ENCODE measurements around the gene SLC6A13.

The SLC6A13 gene

DNA sequence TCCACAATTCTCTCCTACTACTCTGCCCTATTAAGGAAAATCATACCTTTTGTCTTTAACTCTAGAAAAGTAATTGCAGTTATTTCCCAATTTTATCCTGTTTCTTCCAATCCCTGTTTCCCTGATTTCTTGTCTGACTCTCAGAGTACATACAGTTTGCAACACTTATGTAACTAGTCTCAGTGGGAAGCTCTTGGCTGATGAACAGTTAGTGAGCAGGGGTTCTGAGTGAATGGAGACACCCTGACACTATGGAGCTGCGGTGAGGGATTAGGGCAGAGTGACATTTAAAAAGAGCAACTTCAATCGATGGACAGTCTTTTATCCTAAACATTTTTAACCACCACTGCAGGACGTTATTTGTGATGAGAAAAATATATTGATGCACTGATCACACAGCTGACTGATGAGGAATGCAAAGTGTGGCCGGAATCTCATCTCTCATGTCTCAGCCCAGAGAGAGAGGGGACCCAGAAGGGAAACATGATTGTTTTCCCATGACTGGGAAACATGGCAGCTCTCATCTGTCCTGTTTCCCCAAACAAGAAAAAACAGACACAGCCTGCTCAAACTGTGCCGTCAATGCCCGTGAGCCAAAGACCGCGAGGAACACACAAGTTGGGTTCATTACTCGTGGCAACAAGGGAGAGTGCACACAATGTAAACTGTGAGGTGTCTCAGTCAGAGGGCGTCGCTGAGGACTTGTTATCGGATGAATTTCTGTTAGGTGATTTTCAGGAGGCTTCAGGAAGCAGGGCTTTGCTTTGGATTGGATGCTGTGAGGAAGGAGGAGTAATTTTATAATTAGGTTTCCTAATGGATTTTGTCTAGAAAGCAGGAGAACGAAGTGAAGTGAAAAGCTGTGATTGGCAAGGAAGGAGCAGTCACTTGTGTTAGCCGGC, 5.2 kb upstream of the SLC6A13 start:
- H2AFZ ChIP-seq (ENCODE audit: low read depth) = no peak overlapping the region
- no peak overlapping the region for H3K4me3 ChIP-seq (IDR thresholded peaks at IDR 0.05; ENCODE audit: insufficient read depth, low read depth, low read length)
- no peaks in the 10 kb centered on the region for H3K79me2 ChIP-seq (ENCODE audit: insufficient read depth, low read depth)
- TF ChIP-seq, protein P1, sequence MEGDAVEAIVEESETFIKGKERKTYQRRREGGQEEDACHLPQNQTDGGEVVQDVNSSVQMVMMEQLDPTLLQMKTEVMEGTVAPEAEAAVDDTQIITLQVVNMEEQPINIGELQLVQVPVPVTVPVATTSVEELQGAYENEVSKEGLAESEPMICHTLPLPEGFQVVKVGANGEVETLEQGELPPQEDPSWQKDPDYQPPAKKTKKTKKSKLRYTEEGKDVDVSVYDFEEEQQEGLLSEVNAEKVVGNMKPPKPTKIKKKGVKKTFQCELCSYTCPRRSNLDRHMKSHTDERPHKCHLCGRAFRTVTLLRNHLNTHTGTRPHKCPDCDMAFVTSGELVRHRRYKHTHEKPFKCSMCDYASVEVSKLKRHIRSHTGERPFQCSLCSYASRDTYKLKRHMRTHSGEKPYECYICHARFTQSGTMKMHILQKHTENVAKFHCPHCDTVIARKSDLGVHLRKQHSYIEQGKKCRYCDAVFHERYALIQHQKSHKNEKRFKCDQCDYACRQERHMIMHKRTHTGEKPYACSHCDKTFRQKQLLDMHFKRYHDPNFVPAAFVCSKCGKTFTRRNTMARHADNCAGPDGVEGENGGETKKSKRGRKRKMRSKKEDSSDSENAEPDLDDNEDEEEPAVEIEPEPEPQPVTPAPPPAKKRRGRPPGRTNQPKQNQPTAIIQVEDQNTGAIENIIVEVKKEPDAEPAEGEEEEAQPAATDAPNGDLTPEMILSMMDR (conservative IDR thresholded peaks at IDR 0.05; ENCODE audit: low read depth, low read length) = no peak
- H3K27ac ChIP-seq = no peak overlapping the region
- H3K9ac ChIP-seq = no peak overlapping the region
- no peak overlapping the region for H3K4me2 ChIP-seq
- no peaks in the 10 kb centered on the region for H4K20me1 ChIP-seq (ENCODE audit: insufficient read depth)
- H3K4me1 ChIP-seq (ENCODE audit: low read depth, poor library complexity, severe bottlenecking) = no peaks in the 10 kb centered on the region
- no peaks in the 10 kb centered on the region for H3K36me3 ChIP-seq (ENCODE audit: insufficient read depth)
- no peaks in the 10 kb centered on the region for H3K27me3 ChIP-seq (ENCODE audit: insufficient read depth, low read depth)

DNA sequence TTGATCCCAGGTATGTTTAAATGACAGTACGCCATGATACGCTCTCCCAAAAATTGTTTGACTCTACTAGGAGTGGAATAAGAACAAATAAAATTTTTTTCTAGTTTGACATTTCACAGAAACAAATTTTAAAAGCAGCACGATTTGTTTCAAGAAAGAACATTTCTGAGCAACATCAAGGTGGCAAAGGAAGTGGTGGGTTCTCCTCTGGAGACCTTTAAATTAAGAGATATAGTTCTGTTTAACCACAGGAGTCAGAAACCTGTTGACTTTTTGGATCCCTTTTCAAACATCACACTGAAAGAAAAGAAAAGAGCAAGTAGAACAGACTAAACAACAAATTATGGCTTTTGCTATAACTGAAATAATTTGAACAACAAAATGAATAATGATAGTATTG, 2.5 kb upstream of the SLC6A13 start:
- Histone ChIP-seq H3K4me1 (ENCODE audit: low read depth, poor library complexity, severe bottlenecking) (no peaks in the 10 kb centered on the region), H2AFZ (ENCODE audit: low read depth) (no peak overlapping the region), H3K27me3 (ENCODE audit: insufficient read depth, low read depth) (no peaks in the 10 kb centered on the region; the same call in 1 of the 2 replicates), H3K4me3 (IDR thresholded peaks at IDR 0.05; ENCODE audit: insufficient read depth, low read depth, low read length) (no peak overlapping the region), H4K20me1 (ENCODE audit: insufficient read depth) (no peaks in the 10 kb centered on the region), H3K4me2 (no peak overlapping the region), H3K79me2 (ENCODE audit: insufficient read depth, low read depth) (no peaks in the 10 kb centered on the region), H3K27ac (no peak overlapping the region), H3K36me3 (ENCODE audit: insufficient read depth) (no peaks in the 10 kb centered on the region), H3K9ac (no peak overlapping the region)
- TF ChIP-seq, protein P1 (conservative IDR thresholded peaks at IDR 0.05; ENCODE audit: low read depth, low read length) = no peak

DNA sequence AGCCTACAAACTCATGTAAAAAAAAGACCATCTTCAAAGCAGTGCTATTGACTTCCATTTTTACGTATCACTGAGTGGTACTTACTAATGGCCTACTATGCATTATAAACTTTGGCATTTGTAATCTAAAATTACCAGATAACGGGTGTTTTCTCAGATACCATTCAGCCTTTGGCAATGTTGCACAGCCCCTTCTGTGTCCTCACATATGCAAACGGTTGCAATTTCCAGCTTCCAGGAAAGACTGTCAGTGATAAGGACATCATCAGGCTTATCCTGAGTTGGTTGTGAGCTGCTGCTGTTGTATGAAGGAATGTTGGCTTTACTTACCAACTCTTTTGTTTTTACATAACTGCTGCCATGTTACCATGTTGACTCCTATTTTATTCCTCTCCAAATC, 1.6 kb upstream of the SLC6A13 start:
- no peak overlapping the region for H3K27ac ChIP-seq
- H3K79me2 ChIP-seq (ENCODE audit: insufficient read depth, low read depth) = no peaks in the 10 kb centered on the region
- no peak overlapping the region for H3K4me2 ChIP-seq
- no peak overlapping the region for H2AFZ ChIP-seq (ENCODE audit: low read depth)
- H3K36me3 ChIP-seq (ENCODE audit: insufficient read depth) = no peaks in the 10 kb centered on the region
- H3K9ac ChIP-seq = no peak overlapping the region
- TF ChIP-seq, protein P1 (conservative IDR thresholded peaks at IDR 0.05; ENCODE audit: low read depth, low read length) = no peak
- no peaks in the 10 kb centered on the region; the same call in 1 of the 2 replicates for H3K27me3 ChIP-seq (ENCODE audit: insufficient read depth, low read depth)
- no peak overlapping the region for H3K4me3 ChIP-seq (IDR thresholded peaks at IDR 0.05; ENCODE audit: insufficient read depth, low read depth, low read length)
- no peaks in the 10 kb centered on the region for H3K4me1 ChIP-seq (ENCODE audit: low read depth, poor library complexity, severe bottlenecking)
- no peaks in the 10 kb centered on the region for H4K20me1 ChIP-seq (ENCODE audit: insufficient read depth)

DNA sequence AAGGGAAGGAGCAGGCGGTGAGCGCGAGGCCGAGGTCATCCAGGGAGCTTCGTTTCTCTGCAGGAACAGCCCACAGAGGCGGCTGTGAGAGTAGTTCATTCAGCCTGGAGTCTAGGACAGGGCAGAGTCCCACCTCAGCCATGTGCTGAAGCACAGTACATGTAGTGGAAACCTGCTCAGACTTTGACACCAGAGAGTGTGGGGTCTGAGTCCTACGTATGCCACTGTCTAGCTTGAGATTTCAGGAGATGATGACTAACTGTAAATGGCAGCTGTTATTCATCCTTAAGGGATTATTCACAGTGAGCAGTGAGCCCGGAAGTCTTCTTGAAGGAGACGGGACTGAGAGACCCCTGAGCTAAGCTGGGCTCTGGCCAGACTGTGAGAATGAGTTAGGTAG, 938 bp upstream of the SLC6A13 start:
- H2AFZ ChIP-seq (ENCODE audit: low read depth) = no peak overlapping the region
- no peak overlapping the region for H3K9ac ChIP-seq
- no peaks in the 10 kb centered on the region; the same call in 1 of the 2 replicates for H3K27me3 ChIP-seq (ENCODE audit: insufficient read depth, low read depth)
- no peaks in the 10 kb centered on the region for H3K79me2 ChIP-seq (ENCODE audit: insufficient read depth, low read depth)
- H3K4me2 ChIP-seq = no peak overlapping the region
- TF ChIP-seq, protein P1 (conservative IDR thresholded peaks at IDR 0.05; ENCODE audit: low read depth, low read length) = no peak
- no peak overlapping the region for H3K27ac ChIP-seq
- no peak overlapping the region for H3K4me3 ChIP-seq (IDR thresholded peaks at IDR 0.05; ENCODE audit: insufficient read depth, low read depth, low read length)
- H3K4me1 ChIP-seq (ENCODE audit: low read depth, poor library complexity, severe bottlenecking) = no peaks in the 10 kb centered on the region
- H3K36me3 ChIP-seq (ENCODE audit: insufficient read depth) = no peaks in the 10 kb centered on the region
- no peaks in the 10 kb centered on the region for H4K20me1 ChIP-seq (ENCODE audit: insufficient read depth)
